ENCODE data around the gene ST13.

GRCh38 chr22:40818192-40818746 lies 38.2 kb downstream of the ST13 start:
- TF ChIP-seq POLR2A (IDR thresholded peaks at IDR 0.05) (no peak), CTCF (IDR thresholded peaks at IDR 0.05) (no peak)
